ENCODE data around the gene KIAA1671.

KIAA1671 gene

DNA sequence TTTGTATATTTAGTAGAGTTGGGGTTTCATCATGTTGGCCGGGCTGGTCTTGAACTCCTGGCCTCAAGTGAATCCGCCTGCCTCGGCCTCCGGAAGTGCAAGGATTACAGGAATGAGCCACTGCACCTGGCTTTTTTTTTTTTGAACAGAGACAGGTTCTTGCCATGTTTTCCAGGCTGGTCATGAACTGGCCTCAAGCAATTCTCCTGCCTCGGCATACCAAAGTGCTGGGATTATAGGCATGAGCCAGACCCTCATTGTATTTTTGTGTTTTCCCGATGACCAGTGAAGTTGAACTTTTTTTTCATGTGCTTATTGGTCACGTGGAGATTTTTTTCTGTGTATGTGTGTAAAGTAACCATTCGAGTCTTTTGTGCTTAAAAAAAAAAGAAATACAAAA is 48.2 kb downstream of the KIAA1671 start:
- Histone ChIP-seq H3K36me3 (ENCODE audit: insufficient read depth, low read length) (no peaks in the 10 kb centered on the region), H3K4me1 (ENCODE audit: insufficient read depth, low read length) (peaks cover 29% of the 10 kb centered on the region), H3K9me3 (ENCODE audit: control insufficient read depth, insufficient read depth, low read length) (no peaks in the 10 kb centered on the region), H3K9ac (ENCODE audit: low read depth, low read length) (no peak overlapping the region)

DNA sequence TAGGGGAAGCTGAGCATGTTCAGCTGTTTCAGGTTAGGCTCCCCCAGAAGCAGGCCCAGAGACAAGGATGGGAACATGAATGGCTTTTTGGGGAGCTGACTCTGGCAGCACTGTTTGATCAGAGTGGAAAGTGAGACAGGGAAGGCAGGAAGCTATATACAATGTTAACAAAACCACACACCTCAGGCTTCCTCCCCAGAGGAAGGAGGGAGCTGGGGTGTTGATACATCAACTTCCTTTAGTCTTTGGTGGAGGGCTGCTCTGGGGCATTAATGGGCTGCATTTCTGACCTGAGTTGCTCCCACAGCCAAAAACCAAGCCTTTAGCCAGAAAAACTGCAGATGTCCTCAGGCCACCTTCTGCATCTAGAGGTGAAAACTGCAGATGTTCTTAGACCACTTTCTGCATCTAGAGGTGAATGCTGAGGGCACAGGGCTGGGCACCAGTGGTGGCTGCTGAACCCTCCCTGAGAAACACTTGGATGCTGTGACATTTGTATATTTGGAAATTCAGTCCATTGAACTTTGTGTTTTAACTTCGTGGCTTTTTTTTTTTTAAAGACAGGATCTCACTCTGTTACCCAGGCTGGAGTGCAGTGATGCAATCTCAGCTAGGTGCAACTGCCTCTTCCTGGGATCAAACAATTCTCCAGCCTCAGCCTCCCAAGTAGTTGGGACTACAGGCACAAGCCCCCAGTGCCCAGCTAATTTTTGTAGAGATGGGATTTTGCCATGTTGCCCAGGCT is 49.9 kb downstream of the KIAA1671 start:
- H3K9me3 ChIP-seq (ENCODE audit: control insufficient read depth, insufficient read depth, low read length): no peaks in the 10 kb centered on the region
- no peak overlapping the region for H3K9ac ChIP-seq (ENCODE audit: low read depth, low read length)
- no peaks in the 10 kb centered on the region for H3K36me3 ChIP-seq (ENCODE audit: insufficient read depth, low read length)
- H3K4me1 ChIP-seq (ENCODE audit: insufficient read depth, low read length): peaks cover 21% of the 10 kb centered on the region

DNA sequence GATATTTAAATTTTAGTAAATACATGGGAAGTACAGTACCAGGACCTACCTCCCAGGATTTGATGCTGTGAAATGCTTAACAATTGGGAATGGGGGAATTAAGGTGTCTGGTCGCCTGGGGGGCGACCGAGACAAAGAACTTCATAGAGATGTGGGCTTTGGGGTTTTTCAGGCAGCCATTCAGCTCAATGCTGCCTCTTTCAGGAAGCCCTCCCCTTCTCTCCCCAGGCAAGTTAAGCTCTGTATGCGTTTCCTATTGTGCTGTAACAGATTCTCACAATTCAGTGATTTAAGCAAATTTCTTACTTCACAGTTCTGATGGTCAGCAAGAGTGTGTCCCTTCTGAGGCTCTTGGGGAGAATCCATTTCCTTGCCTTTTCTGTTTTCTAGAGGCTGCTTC is 53.8 kb downstream of the KIAA1671 start:
- Histone ChIP-seq H3K9ac (ENCODE audit: low read depth, low read length) (no peak overlapping the region), H3K4me1 (ENCODE audit: insufficient read depth, low read length) (peaks cover 17% of the 10 kb centered on the region), H3K36me3 (ENCODE audit: insufficient read depth, low read length) (no peaks in the 10 kb centered on the region), H3K9me3 (ENCODE audit: control insufficient read depth, insufficient read depth, low read length) (no peaks in the 10 kb centered on the region)

DNA sequence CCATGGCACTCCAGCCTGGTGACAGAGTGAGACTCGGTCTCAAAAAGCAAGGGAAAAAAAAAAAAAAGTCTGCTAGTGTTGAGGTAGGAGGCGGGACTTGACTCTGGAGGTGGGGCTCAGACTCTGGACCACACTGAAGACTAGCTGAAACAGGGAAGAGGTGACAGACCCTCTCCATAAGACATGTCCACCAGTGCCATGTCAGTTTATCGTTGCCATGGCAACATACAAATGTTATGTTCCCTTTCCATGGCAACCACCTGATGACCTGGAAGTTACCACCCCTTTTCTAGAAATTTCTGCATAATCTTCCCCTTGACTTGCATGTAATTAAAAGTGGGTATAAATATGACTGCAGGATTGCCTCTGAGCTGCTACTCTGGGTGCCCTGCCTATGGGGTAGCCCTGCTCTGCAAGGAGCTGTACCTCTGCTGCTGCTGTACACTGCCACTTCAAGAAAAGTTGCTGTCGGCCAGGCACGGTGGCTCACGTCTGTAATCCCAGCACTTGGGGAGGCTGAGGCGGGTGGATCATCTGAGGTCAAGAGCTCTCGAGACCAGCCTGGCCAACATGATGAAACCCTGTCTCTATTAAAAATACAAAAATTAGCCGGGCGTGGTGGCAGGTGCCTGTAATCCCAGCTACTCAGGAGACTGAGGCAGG is 55.1 kb downstream of the KIAA1671 start:
- H3K4me1 ChIP-seq (ENCODE audit: insufficient read depth, low read length): peaks cover 10% of the 10 kb centered on the region
- H3K9me3 ChIP-seq (ENCODE audit: control insufficient read depth, insufficient read depth, low read length): no peaks in the 10 kb centered on the region
- H3K9ac ChIP-seq (ENCODE audit: low read depth, low read length): no peak overlapping the region
- no peaks in the 10 kb centered on the region for H3K36me3 ChIP-seq (ENCODE audit: insufficient read depth, low read length)

DNA sequence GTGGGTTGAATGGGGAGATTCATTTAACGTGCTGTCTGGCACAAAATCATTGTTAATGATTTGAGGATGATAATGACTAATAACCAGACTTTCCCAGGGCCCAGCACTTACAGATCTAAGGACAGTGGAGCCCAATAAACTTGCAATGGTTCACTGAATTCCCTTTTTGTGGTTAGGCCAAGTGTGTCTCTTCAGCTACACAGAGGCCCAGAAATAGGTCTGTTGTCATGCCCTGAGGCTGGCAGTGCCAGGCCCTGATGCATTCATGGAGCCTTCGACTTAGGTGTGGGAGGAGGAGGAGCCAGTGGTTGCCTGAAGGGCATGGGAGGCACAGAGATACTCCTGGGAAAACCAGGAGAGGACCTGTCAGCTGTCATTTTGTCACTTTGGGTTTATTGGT is 56.1 kb downstream of the KIAA1671 start:
- Histone ChIP-seq H3K9ac (ENCODE audit: low read depth, low read length) (no peak overlapping the region), H3K4me1 (ENCODE audit: insufficient read depth, low read length) (peaks cover 18% of the 10 kb centered on the region), H3K36me3 (ENCODE audit: insufficient read depth, low read length) (no peaks in the 10 kb centered on the region), H3K9me3 (ENCODE audit: control insufficient read depth, insufficient read depth, low read length) (no peaks in the 10 kb centered on the region)

DNA sequence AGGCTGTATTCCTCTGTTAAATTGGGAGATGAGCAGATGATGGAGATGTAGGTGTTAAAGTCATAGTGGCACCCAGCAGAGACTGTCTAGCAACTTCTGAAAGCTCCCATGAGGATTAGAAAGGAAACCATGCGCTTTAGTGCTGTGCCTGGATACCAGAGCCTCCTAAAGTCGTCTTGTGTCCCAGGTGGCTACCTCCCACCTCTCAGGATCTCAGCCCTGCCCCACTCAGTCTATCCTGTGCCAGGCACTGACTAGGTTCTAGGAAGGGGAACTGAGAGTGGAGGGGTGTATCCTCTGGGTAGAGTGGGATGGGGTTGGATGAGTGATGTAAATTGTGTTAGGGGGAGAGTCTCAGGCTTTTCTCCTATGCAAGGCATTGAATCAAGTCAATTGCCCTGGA is 60.2 kb downstream of the KIAA1671 start:
- no peak overlapping the region for H3K9ac ChIP-seq (ENCODE audit: low read depth, low read length)

DNA sequence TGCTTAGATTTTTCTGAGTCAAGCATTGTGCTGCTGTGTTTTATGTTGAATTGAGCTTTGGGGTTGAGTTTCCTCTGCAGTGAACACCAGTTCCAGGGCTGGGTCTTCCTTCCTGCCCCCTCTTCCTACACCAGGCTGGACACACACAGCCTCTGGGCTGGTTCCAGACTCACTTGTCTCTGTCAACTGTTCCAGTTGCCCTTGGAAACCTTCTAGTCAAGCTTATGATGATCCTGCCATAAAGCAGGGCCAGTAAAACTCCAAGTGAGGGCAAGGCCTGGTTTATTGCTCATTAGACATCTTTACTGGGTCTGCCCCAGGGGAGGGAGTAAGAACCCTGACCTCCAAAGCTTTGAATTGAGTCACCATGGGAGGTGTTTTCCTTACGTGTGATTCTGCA is 61.1 kb downstream of the KIAA1671 start:
- Histone ChIP-seq H3K36me3 (ENCODE audit: insufficient read depth, low read length) (no peaks in the 10 kb centered on the region), H3K4me1 (ENCODE audit: insufficient read depth, low read length) (peaks cover 16% of the 10 kb centered on the region; the same call in 1 of the 2 replicates), H3K9ac (ENCODE audit: low read depth, low read length) (no peak overlapping the region), H3K9me3 (ENCODE audit: control insufficient read depth, insufficient read depth, low read length) (no peaks in the 10 kb centered on the region)

More for the DNA sequence above, 60.2 kb downstream of the KIAA1671 start:
- Histone ChIP-seq H3K9me3 (ENCODE audit: control insufficient read depth, insufficient read depth, low read length) (no peaks in the 10 kb centered on the region), H3K36me3 (ENCODE audit: insufficient read depth, low read length) (no peaks in the 10 kb centered on the region), H3K4me1 (ENCODE audit: insufficient read depth, low read length) (peaks cover 13% of the 10 kb centered on the region; the same call in 1 of the 2 replicates)

DNA sequence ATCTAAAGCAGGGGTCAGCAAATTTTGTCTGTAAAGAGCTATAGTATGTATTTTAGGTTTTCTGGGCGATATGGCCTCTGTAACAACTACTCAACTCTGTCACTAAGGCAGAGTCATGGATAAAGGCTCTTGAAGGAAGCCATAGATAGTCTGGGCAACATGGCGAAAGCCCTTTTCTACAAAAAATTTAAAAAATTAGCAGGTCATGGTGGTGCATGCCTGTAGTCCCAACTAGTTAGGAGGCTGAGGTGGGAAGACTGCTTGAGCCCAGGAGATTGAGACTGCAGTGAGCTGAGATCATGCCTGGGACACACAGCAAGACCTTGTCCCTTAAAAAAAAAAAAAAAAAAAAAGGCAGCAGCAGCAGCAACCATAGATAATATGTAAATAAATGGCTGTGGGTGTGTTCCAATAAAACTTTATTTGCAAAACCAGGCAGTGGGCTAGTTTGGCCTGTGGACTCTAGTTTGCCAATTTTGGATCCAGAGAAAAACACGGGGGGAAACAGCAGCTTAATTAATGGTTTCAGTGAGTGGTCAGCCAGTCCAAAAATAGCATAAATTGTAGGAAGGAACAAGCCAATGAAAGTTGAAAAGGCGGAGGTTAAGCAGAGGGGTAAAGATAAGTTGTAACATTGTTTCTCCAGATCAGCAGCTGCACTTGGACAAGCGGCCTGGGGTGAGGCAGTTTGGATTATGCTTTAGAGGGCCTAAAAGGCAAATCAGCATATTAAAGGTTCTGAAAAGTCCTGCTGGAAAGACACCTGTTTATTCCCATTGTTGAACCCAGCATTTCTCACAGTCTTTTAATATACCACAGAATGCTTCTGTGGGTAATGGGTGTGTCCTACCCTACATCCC is 62.6 kb downstream of the KIAA1671 start:
- H3K36me3 ChIP-seq (ENCODE audit: insufficient read depth, low read length): no peaks in the 10 kb centered on the region
- peaks cover 16% of the 10 kb centered on the region; the same call in 1 of the 2 replicates for H3K4me1 ChIP-seq (ENCODE audit: insufficient read depth, low read length)
- no peak overlapping the region for H3K9ac ChIP-seq (ENCODE audit: low read depth, low read length)
- no peaks in the 10 kb centered on the region; the same call in 1 of the 2 replicates for H3K9me3 ChIP-seq (ENCODE audit: control insufficient read depth, insufficient read depth, low read length)

DNA sequence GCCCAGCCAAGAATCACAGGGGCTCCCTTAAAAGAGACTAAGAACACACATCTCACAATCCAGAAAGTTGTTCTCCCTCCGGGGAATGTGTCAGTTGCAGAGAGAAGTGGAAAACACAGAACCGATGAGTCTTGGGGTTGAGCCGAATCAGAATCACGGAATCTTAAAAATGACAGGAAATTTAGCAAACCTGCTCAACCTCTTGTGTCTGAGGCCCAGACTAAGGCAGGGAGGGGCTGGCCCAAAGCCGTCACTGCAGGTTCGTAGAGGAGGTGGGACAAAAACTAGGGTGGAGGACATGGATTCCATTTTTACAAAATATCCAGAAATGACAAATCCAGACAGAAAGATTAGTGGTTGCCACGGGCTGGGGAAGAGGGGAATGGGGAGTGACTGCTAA is 63.8 kb downstream of the KIAA1671 start:
- no peaks in the 10 kb centered on the region; the same call in 1 of the 2 replicates for H3K9me3 ChIP-seq (ENCODE audit: control insufficient read depth, insufficient read depth, low read length)
- H3K4me1 ChIP-seq (ENCODE audit: insufficient read depth, low read length): peaks cover 16% of the 10 kb centered on the region; the same call in 1 of the 2 replicates
- H3K9ac ChIP-seq (ENCODE audit: low read depth, low read length): no peak overlapping the region
- H3K36me3 ChIP-seq (ENCODE audit: insufficient read depth, low read length): no peaks in the 10 kb centered on the region

DNA sequence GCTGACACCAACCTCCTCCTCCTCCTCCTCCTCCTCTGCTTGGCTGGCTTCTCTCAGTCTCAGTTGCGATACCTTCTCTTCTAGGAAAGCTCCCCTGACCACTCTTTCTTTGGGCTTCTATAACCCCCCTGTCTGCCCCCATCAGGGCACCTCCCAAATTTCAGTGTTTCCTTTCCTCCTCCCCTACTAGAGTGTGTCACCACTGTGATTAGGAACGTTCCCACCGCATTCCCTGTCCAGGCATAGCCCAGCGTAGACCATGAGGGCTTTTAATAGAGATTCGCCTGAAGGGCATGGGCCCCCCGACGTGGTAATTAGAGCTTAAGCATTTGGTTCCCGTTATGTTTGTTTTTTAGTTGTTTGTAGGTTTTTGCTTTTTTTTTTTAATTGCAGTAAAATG is 65.5 kb downstream of the KIAA1671 start:
- Histone ChIP-seq H3K4me1 (ENCODE audit: insufficient read depth, low read length) (peaks cover 11% of the 10 kb centered on the region; the same call in 1 of the 2 replicates), H3K9ac (ENCODE audit: low read depth, low read length) (no peak overlapping the region), H3K9me3 (ENCODE audit: control insufficient read depth, insufficient read depth, low read length) (no peaks in the 10 kb centered on the region; the same call in 1 of the 2 replicates)

DNA sequence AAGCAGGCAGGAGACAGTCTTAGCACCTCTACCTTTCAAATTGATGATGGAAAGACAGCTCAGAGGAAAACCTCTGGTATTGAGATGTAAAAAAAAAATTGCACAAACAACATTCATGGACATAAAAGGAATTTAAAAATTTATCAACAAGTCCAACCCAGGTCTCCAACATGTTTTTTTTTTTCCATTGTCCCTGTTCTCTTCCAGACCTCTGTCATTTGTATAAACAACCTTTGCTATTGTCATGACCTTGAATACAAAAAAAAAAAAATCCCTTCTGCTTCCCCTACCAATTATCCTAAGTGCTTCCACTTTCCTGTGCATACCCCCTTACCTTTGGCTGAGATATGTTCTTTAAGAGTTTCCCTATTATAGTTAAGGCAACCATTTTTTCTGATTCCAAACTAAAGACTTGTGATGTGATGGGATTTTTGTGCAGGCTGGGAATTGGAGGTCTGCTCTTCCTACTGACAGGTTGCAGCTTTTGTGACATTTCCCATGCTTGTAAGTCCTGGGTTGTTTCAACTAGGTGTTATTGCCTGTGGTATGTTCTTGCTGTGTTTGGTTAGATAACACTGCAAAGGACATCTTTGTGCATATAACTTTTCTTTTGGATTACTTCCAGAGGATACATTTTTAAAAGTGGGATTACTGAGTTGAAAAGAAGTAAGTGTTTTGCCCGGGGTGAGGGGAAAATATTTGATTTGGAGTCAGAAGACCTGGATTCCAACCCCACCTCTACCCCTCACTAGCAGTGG is 67.1 kb downstream of the KIAA1671 start:
- H3K9ac ChIP-seq (ENCODE audit: low read depth, low read length): no peak overlapping the region
- H3K4me1 ChIP-seq (ENCODE audit: insufficient read depth, low read length): peaks cover 5% of the 10 kb centered on the region; the same call in 1 of the 2 replicates
- no peaks in the 10 kb centered on the region for H3K36me3 ChIP-seq (ENCODE audit: insufficient read depth, low read length)
- no peaks in the 10 kb centered on the region; the same call in 1 of the 2 replicates for H3K9me3 ChIP-seq (ENCODE audit: control insufficient read depth, insufficient read depth, low read length)

More for the DNA sequence above, 65.5 kb downstream of the KIAA1671 start:
- no peaks in the 10 kb centered on the region for H3K36me3 ChIP-seq (ENCODE audit: insufficient read depth, low read length)

DNA sequence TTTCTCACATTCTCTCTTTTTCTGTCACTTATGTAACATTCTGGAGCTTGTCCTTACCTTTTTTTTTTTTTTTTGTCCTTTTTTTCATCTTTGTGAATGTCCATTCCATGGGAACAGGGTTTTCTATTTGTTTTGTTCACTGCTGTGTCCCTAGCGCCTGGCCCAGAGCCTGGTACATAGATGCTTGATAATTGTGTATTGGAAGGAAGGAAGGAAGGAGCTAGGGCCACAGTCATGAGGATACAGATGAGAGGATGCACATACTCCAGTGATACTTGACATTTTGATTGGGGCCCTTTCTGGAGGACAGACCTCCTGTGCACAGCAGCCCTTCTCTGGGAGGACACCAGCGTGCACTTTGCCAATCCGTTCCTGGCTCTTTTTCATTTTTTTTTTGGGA is 68.9 kb downstream of the KIAA1671 start:
- no peak overlapping the region for H3K9ac ChIP-seq (ENCODE audit: low read depth, low read length)
- H3K9me3 ChIP-seq (ENCODE audit: control insufficient read depth, insufficient read depth, low read length): no peaks in the 10 kb centered on the region; the same call in 1 of the 2 replicates
- H3K4me1 ChIP-seq (ENCODE audit: insufficient read depth, low read length): peaks cover 12% of the 10 kb centered on the region
- no peaks in the 10 kb centered on the region for H3K36me3 ChIP-seq (ENCODE audit: insufficient read depth, low read length)

DNA sequence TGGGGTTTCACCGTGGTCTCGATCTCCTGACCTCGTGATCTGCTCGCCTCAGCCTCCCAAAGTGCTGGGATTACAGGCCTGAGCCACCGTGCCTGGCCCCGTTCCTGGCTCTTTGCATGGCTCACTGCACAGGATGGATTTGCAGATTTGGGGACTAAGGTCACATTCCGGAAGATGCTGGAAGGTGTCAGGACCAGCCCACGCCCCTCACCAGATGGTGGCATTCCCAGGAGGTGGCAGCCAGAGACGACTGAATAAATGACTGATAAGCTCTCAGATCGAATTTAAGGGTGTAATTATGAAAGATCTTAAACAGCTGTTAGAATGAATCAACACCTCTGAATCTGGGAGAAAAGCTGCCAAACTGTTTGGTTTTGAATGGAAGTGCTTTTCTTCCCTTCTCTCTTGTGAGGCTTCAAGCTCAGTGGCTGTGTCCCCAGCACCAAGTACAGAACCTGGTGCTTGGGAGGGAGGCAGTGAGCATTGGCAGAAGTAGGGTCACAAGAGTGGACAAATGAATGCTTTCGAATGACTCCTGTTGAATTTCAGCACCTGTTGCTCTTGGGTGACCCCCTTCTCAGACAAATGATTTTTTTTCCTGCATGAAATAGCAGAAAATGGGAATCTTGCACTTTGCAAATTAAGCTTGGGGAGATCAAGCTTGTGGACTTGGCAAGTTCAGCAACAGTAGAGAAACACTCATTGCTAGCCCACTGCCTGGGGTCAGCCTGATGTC is 69.6 kb downstream of the KIAA1671 start:
- no peaks in the 10 kb centered on the region; the same call in 1 of the 2 replicates for H3K9me3 ChIP-seq (ENCODE audit: control insufficient read depth, insufficient read depth, low read length)
- no peak overlapping the region for H3K9ac ChIP-seq (ENCODE audit: low read depth, low read length)
- no peaks in the 10 kb centered on the region for H3K36me3 ChIP-seq (ENCODE audit: insufficient read depth, low read length)
- H3K4me1 ChIP-seq (ENCODE audit: insufficient read depth, low read length): peaks cover 18% of the 10 kb centered on the region
